Sigmoid colon (tissue), 4 donors: ENCODE data around the gene EP400.

Experiments
- CTCF ChIP-seq, 4 experiments: fragments of 450-650 bp in 3 of 4; fragments of 200-600 bp in 1 of 4; IDR thresholded peaks; one replicate each; pipeline ENCODE4 v1.5.1; 2016 to 2019; ENCODE audit warnings: antibody characterized with exemption in 4 of 4, mild to moderate bottlenecking in 3 of 4, moderate library complexity in 2 of 4
- EP300 ChIP-seq, 4 donors: sonication (generic); formaldehyde crosslinking; IDR thresholded peaks; one replicate each; pipeline ENCODE4 v1.6.1; 2017; ENCODE audit warnings: antibody characterized with exemption in 4 of 4

DNA sequence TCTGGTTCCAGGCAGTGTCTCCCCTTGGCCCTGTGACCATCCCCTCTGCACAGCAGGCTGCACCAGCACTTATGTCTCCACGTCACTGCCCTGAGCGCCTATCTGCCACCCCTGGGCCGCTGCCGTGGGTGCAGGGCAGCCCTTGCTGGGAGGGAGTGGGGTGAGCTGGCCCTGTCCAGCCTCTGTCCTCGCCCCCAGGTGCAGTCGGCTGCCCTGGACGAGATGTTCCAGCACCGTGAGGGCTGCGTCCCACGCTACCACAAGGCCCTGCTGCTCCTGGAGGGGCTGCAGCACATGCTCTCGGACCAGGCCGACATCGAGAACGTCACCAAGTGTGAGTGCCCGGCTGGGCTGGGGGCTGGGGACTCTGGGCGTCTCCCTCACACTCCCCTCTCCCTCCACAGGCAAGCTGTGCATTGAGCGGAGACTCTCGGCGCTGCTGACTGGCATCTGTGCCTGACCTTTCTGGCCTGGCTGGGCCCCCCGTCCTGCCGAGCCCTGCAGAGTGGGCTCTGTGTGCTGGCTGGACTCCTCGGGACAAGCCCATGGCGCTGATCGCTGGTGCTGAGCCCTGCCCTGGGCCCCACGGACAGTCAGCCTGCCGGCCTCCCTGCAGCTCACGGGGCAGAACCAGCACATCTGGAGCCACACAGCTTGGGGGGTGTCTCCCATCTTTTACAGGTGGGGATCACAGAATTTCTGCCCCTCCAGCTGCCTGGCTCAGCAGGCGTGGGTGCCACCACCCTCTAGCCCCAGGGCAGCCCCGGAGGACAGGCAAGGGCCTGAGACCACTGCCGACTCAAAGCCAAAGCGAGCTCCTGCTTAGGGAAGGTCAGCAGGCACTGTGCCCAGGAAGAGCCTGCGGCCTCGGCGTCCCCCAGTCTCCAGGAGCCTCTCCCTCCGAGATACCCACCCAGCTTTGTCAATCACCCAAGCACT lies 28.6 kb upstream of the EP400 start:
- TF ChIP-seq CTCF (IDR thresholded peaks at IDR 0.05) (no peak), EP300 (IDR thresholded peaks at IDR 0.05) (no peak)
